ENCODE measurements around the gene CAPN7.

CAPN7 gene

GRCh38 chr3:15214758-15215157, 8.7 kb downstream of the CAPN7 start:
- Histone ChIP-seq H4K8ac (ENCODE audit: low read depth, low read length) (no peak overlapping the region), H2BK12ac (ENCODE audit: low read length) (no peak overlapping the region), H3K23ac (ENCODE audit: low read length) (no peak overlapping the region), H3K9ac (ENCODE audit: low read length) (no peak overlapping the region), H4K91ac (ENCODE audit: low read depth, low read length) (no peak overlapping the region), H2AK5ac (ENCODE audit: low read length) (no peak overlapping the region), H3K4me3 (ENCODE audit: low read depth, low read length) (no peak overlapping the region), H2BK5ac (ENCODE audit: low read depth, low read length, poor library complexity) (no peak overlapping the region), H3K36me3 (ENCODE audit: control insufficient read depth in 1 of 2, insufficient read depth in 2 of 2, low read length in 2 of 2) (peaks cover 11 to 18% of the 10 kb centered on the region in 2 experiments), H3K14ac (ENCODE audit: low read length) (no peak overlapping the region), H3K27me3 (ENCODE audit: insufficient read depth, low read length) (no peaks in the 10 kb centered on the region), H3K18ac (ENCODE audit: low read length) (no peak overlapping the region), H3K4me2 (ENCODE audit: low read length) (no peak overlapping the region), H4K12ac (ENCODE audit: low read depth, low read length) (no peak overlapping the region), H3K27ac (ENCODE audit: low read depth, low read length) (no peak overlapping the region), H2BK120ac (ENCODE audit: insufficient read depth, low read length, poor library complexity) (no peak overlapping the region), H3K9me3 (ENCODE audit: insufficient read depth, low read depth, low read length) (no peaks in the 10 kb centered on the region), H3K79me2 (ENCODE audit: control insufficient read depth, insufficient read depth, low read length, poor library complexity) (no peaks in the 10 kb centered on the region), H3K4ac (ENCODE audit: low read depth, low read length) (no peak overlapping the region), H2AFZ (ENCODE audit: insufficient read depth, low read length, poor library complexity) (no peak overlapping the region), H3K79me1 (ENCODE audit: low read length) (no peaks in the 10 kb centered on the region), H3K4me1 (ENCODE audit: control insufficient read depth in 1 of 2, insufficient read depth in 2 of 2, low read length in 2 of 2) (no peaks in the 10 kb centered on the region)
- no CpG with 5 or more reads among the region's 1 CpG for WGBS (ENCODE audit: extremely low coverage, insufficient coverage, insufficient read length)
- DNase-seq: no peak

- H2BK120ac ChIP-seq (ENCODE audit: insufficient read depth, low read length, poor library complexity): no peak overlapping the region
- H3K27me3 ChIP-seq (ENCODE audit: insufficient read depth, low read length): no peaks in the 10 kb centered on the region
- no peak for DNase-seq
- no peak overlapping the region for H3K4ac ChIP-seq (ENCODE audit: low read depth, low read length)
- no peaks in the 10 kb centered on the region for H3K79me1 ChIP-seq (ENCODE audit: low read length)
- H3K36me3 ChIP-seq (ENCODE audit: control insufficient read depth in 1 of 2, insufficient read depth in 2 of 2, low read length in 2 of 2): peaks cover 13 to 22% of the 10 kb centered on the region in 2 experiments
- no peak overlapping the region for H2AFZ ChIP-seq (ENCODE audit: insufficient read depth, low read length, poor library complexity)
- no peak overlapping the region for H3K18ac ChIP-seq (ENCODE audit: low read length)
- no peak overlapping the region for H2BK12ac ChIP-seq (ENCODE audit: low read length)
- no peak overlapping the region for H4K8ac ChIP-seq (ENCODE audit: low read depth, low read length)
- H3K27ac ChIP-seq (ENCODE audit: low read depth, low read length): no peak overlapping the region
- H4K91ac ChIP-seq (ENCODE audit: low read depth, low read length): no peak overlapping the region
- no peaks in the 10 kb centered on the region for H3K4me1 ChIP-seq (ENCODE audit: control insufficient read depth in 1 of 2, insufficient read depth in 2 of 2, low read length in 2 of 2)
- H3K79me2 ChIP-seq (ENCODE audit: control insufficient read depth, insufficient read depth, low read length, poor library complexity): no peaks in the 10 kb centered on the region
- H4K12ac ChIP-seq (ENCODE audit: low read depth, low read length): no peak overlapping the region
- no peak overlapping the region for H3K14ac ChIP-seq (ENCODE audit: low read length)
- no peak overlapping the region for H2AK5ac ChIP-seq (ENCODE audit: low read length)
- H3K23ac ChIP-seq (ENCODE audit: low read length): no peak overlapping the region
- no peak overlapping the region for H3K9ac ChIP-seq (ENCODE audit: low read length)
- no CpG with 5 or more reads among the region's 2 CpGs for WGBS (ENCODE audit: extremely low coverage, insufficient coverage, insufficient read length)
- no peaks in the 10 kb centered on the region for H3K9me3 ChIP-seq (ENCODE audit: insufficient read depth, low read depth, low read length)
- no peak overlapping the region for H3K4me2 ChIP-seq (ENCODE audit: low read length)
- no peak overlapping the region for H3K4me3 ChIP-seq (ENCODE audit: low read depth, low read length)
- no peak overlapping the region for H2BK5ac ChIP-seq (ENCODE audit: low read depth, low read length, poor library complexity)
These were observed 9.9 kb downstream of the CAPN7 start for GRCh38 chr3:15215996-15216395.

- no peak overlapping the region for H2BK120ac ChIP-seq (ENCODE audit: insufficient read depth, low read length, poor library complexity)
- H3K27me3 ChIP-seq (ENCODE audit: insufficient read depth, low read length): no peaks in the 10 kb centered on the region
- H3K79me2 ChIP-seq (ENCODE audit: control insufficient read depth, insufficient read depth, low read length, poor library complexity): no peaks in the 10 kb centered on the region
- no peaks in the 10 kb centered on the region for H3K4me1 ChIP-seq (ENCODE audit: control insufficient read depth in 1 of 2, insufficient read depth in 2 of 2, low read length in 2 of 2)
- H3K36me3 ChIP-seq (ENCODE audit: control insufficient read depth in 1 of 2, insufficient read depth in 2 of 2, low read length in 2 of 2): peaks cover 13 to 24% of the 10 kb centered on the region in 2 experiments
- no peak overlapping the region for H4K12ac ChIP-seq (ENCODE audit: low read depth, low read length)
- DNase-seq: no peak
- H3K9ac ChIP-seq (ENCODE audit: low read length): no peak overlapping the region
- H3K23ac ChIP-seq (ENCODE audit: low read length): no peak overlapping the region
- H3K4ac ChIP-seq (ENCODE audit: low read depth, low read length): no peak overlapping the region
- H3K27ac ChIP-seq (ENCODE audit: low read depth, low read length): no peak overlapping the region
- no peak overlapping the region for H4K8ac ChIP-seq (ENCODE audit: low read depth, low read length)
- H2BK5ac ChIP-seq (ENCODE audit: low read depth, low read length, poor library complexity): no peak overlapping the region
- no peak overlapping the region for H2AK5ac ChIP-seq (ENCODE audit: low read length)
- no peaks in the 10 kb centered on the region for H3K9me3 ChIP-seq (ENCODE audit: insufficient read depth, low read depth, low read length)
- H3K18ac ChIP-seq (ENCODE audit: low read length): no peak overlapping the region
- no peak overlapping the region for H3K4me2 ChIP-seq (ENCODE audit: low read length)
- H3K79me1 ChIP-seq (ENCODE audit: low read length): no peaks in the 10 kb centered on the region
- no peak overlapping the region for H2AFZ ChIP-seq (ENCODE audit: insufficient read depth, low read length, poor library complexity)
- H4K91ac ChIP-seq (ENCODE audit: low read depth, low read length): no peak overlapping the region
- no peak overlapping the region for H3K14ac ChIP-seq (ENCODE audit: low read length)
- H2BK12ac ChIP-seq (ENCODE audit: low read length): no peak overlapping the region
- no peak overlapping the region for H3K4me3 ChIP-seq (ENCODE audit: low read depth, low read length)
- WGBS (ENCODE audit: extremely low coverage, insufficient coverage, insufficient read length): no CpG with 5 or more reads among the region's 1 CpG
These were observed 10.5 kb downstream of the CAPN7 start for GRCh38 chr3:15216501-15216900.

GRCh38 chr3:15217011-15217671, 11.1 kb downstream of the CAPN7 start:
- no peak overlapping the region for H2BK12ac ChIP-seq (ENCODE audit: low read length)

More at GRCh38 chr3:15217011-15217671, 11.1 kb downstream of the CAPN7 start:
- no peak overlapping the region for H2BK5ac ChIP-seq (ENCODE audit: low read depth, low read length, poor library complexity)
- no peaks in the 10 kb centered on the region for H3K27me3 ChIP-seq (ENCODE audit: insufficient read depth, low read length)
- H3K23ac ChIP-seq (ENCODE audit: low read length): no peak overlapping the region
- no peak overlapping the region for H3K27ac ChIP-seq (ENCODE audit: low read depth, low read length)
- H3K9me3 ChIP-seq (ENCODE audit: insufficient read depth, low read depth, low read length): no peaks in the 10 kb centered on the region
- no peak overlapping the region for H3K4me3 ChIP-seq (ENCODE audit: low read depth, low read length)
- H3K4ac ChIP-seq (ENCODE audit: low read depth, low read length): no peak overlapping the region
- H4K12ac ChIP-seq (ENCODE audit: low read depth, low read length): no peak overlapping the region
- no peaks in the 10 kb centered on the region for H3K79me1 ChIP-seq (ENCODE audit: low read length)
- no peak overlapping the region for H4K8ac ChIP-seq (ENCODE audit: low read depth, low read length)
- no peak for DNase-seq
- no peaks in the 10 kb centered on the region for H3K79me2 ChIP-seq (ENCODE audit: control insufficient read depth, insufficient read depth, low read length, poor library complexity)
- peaks cover 14 to 29% of the 10 kb centered on the region in 2 experiments for H3K36me3 ChIP-seq (ENCODE audit: control insufficient read depth in 1 of 2, insufficient read depth in 2 of 2, low read length in 2 of 2)
- H3K4me1 ChIP-seq (ENCODE audit: control insufficient read depth in 1 of 2, insufficient read depth in 2 of 2, low read length in 2 of 2): no peaks in the 10 kb centered on the region
- no peak overlapping the region for H3K18ac ChIP-seq (ENCODE audit: low read length)
- no peak overlapping the region for H2AK5ac ChIP-seq (ENCODE audit: low read length)
- no peak overlapping the region for H3K9ac ChIP-seq (ENCODE audit: low read length)
- H2AFZ ChIP-seq (ENCODE audit: insufficient read depth, low read length, poor library complexity): no peak overlapping the region
- H2BK120ac ChIP-seq (ENCODE audit: insufficient read depth, low read length, poor library complexity): no peak overlapping the region
- H3K14ac ChIP-seq (ENCODE audit: low read length): no peak overlapping the region
- no peak overlapping the region for H4K91ac ChIP-seq (ENCODE audit: low read depth, low read length)
- H3K4me2 ChIP-seq (ENCODE audit: low read length): no peak overlapping the region
- WGBS (ENCODE audit: extremely low coverage, insufficient coverage, insufficient read length): no CpG with 5 or more reads among the region's 4 CpGs
